Keratinocyte (primary cell): ENCODE data around the gene FAF1.
"Not testable (repeated sequence)": the region's sequence is repeated elsewhere in the genome, so short reads cannot be mapped to it uniquely, and the experiment has no call there.

Source experiments
- EZH2 ChIP-seq: IDR thresholded peaks from one replicate; pipeline ENCODE4 v1.6.1; 2012; ENCODE audit warnings: inconsistent platforms, mild to moderate bottlenecking, low read length, moderate library complexity
- TF ChIP-seq, protein P1 (sequence below), 3 experiments: IDR thresholded peaks in 1 of 3; conservative IDR thresholded peaks in 1 of 3; optimal IDR thresholded peaks in 1 of 3; 2 replicates in 2 of 3; 3 replicates in 1 of 3; pipeline versions ENCODE3 to v1.5.1; 2011; ENCODE audit warnings: low read length in 3 of 3, mild to moderate bottlenecking in 3 of 3, moderate library complexity in 2 of 3, control low read depth in 1 of 3, inconsistent platforms in 1 of 3; ENCODE audit not compliant: insufficient read depth in 2 of 3; ENCODE audit errors: extremely low read depth in 1 of 3

DNA sequence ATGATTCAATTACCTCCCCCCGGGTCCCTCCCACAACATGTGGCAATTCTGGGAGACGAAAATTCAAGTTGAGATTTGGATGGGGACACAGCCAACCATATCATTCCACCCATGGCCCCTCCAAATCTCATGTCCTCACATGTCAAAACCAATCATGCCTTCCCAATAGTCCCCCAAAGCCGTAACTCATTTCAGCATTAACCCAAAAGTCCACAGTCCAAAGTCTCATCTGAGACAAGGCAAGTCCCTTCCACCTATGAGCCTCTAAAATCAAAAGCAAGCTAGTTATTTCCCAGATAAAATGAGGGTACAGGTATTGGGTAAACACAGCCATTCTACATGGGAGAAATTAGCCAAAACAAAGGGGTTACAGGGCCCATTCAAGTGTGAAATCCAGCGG lies 28.0 kb downstream of the FAF1 start:
- TF ChIP-seq, protein P1, sequence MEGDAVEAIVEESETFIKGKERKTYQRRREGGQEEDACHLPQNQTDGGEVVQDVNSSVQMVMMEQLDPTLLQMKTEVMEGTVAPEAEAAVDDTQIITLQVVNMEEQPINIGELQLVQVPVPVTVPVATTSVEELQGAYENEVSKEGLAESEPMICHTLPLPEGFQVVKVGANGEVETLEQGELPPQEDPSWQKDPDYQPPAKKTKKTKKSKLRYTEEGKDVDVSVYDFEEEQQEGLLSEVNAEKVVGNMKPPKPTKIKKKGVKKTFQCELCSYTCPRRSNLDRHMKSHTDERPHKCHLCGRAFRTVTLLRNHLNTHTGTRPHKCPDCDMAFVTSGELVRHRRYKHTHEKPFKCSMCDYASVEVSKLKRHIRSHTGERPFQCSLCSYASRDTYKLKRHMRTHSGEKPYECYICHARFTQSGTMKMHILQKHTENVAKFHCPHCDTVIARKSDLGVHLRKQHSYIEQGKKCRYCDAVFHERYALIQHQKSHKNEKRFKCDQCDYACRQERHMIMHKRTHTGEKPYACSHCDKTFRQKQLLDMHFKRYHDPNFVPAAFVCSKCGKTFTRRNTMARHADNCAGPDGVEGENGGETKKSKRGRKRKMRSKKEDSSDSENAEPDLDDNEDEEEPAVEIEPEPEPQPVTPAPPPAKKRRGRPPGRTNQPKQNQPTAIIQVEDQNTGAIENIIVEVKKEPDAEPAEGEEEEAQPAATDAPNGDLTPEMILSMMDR (optimal IDR thresholded peaks at IDR 0.05 in 1 of 3, IDR thresholded peaks at IDR 0.05 in 1 of 3, conservative IDR thresholded peaks at IDR 0.05 in 1 of 3; ENCODE audit: extremely low read depth in 1 of 3, insufficient read depth in 2 of 3, low read length in 3 of 3), result not testable (repeated sequence)
- not testable (repeated sequence) for TF ChIP-seq EZH2
